Gastrocnemius medialis (tissue), 4 donors: ENCODE data around the gene TRAPPC3. TPM values are rescaled to one million over a fixed set of nuclear protein-coding genes. Genes with fewer than 3 reads are reported as not detected.

Source experiments
- ATAC-seq, 2 donors: fragments of 150-250 bp; one replicate each; pipeline ENCODE4 v1.9.1; 2016
- DNase-seq, 2 donors: peaks; one replicate each; pipeline ENCODE4 v3.0.0-alpha.2; 2019
- H3K27ac ChIP-seq, 4 donors: fragments of 200-600 bp; sonication (generic); 1 replicate in 1 of 4; 2 replicates in 3 of 4; pipeline ENCODE4 v1.5.1; 2016 to 2018; ENCODE audit warnings: mild to moderate bottlenecking in 2 of 4, moderate library complexity in 1 of 4
- H3K27me3 ChIP-seq, 3 donors: fragments of 200-600 bp; sonication (generic) in 2 of 3; 1 replicate in 1 of 3; 2 replicates in 2 of 3; pipeline versions ENCODE4 v1.5.1 to v1.6.0; 2016 to 2019; ENCODE audit warnings: mild to moderate bottlenecking in 1 of 3, moderate library complexity in 1 of 3
- H3K36me3 ChIP-seq, 2 donors: fragments of 200-600 bp; sonication (generic) in 1 of 2; one replicate each; pipeline ENCODE4 v1.5.1; 2017 to 2018
- H3K4me1 ChIP-seq, 2 donors: fragments of 200-600 bp; sonication (generic) in 1 of 2; one replicate each; pipeline ENCODE4 v1.5.1; 2016 to 2017; ENCODE audit warnings: mild to moderate bottlenecking in 2 of 2
- H3K4me3 ChIP-seq, 4 donors: fragments of 200-600 bp; sonication (generic) in 3 of 4; 1 replicate in 1 of 4; 2 replicates in 3 of 4; pipeline ENCODE4 v1.5.1; 2016 to 2019; ENCODE audit warnings: mild to moderate bottlenecking in 2 of 4
- H3K9me3 ChIP-seq, 3 donors: fragments of 200-600 bp; sonication (generic) in 2 of 3; 1 replicate in 1 of 3; 2 replicates in 2 of 3; pipeline ENCODE4 v1.5.1; 2016 to 2019
- CTCF ChIP-seq, 5 experiments: fragments of 450-650 bp in 3 of 5; fragments of 200-600 bp in 2 of 5; sonication (generic) in 2 of 5; IDR thresholded peaks in 4 of 5; conservative IDR thresholded peaks in 1 of 5; 1 replicate in 4 of 5; 2 replicates in 1 of 5; pipeline ENCODE4 v1.5.1; 2016 to 2019; ENCODE audit warnings: antibody characterized with exemption in 5 of 5, mild to moderate bottlenecking in 3 of 5, moderate library complexity in 3 of 5
- POLR2A ChIP-seq, 2 donors: fragments of 450-650 bp; IDR thresholded peaks; one replicate each; pipeline ENCODE4 v1.6.1; 2017; ENCODE audit warnings: antibody characterized with exemption in 2 of 2, mild to moderate bottlenecking in 2 of 2, moderate library complexity in 2 of 2
- in situ Hi-C, 4 donors: fragments of 200-750 bp; cut with MboI; loops; one replicate each; pipeline versions ENCODE4 v1.15.0 to v1.8.0; 2017; ENCODE audit warnings: low sequenced_read_pairs in 4 of 4
- intact Hi-C: fragments of 100-400 bp; cut with DNase I; formaldehyde crosslinking; loops from one replicate; pipeline ENCODE4 v1.15.1; 2023; ENCODE audit warnings: low total_unique reads
- total RNA-seq, 4 donors: library from RNA; depleted of rRNA; stranded (reverse); fragments of >200 nt; gene quantifications; one replicate each; pipeline versions ENCODE4 v1.1.0 to v1.2.3, GENCODE V29; 2016

TRAPPC3 gene
- total RNA-seq, 4 donors from 2014 or later: 57.5 to 72.4 (median 63.5) TPM

- no peaks in the 10 kb centered on the region for H3K9me3 ChIP-seq
- H3K4me3 ChIP-seq: peak overlapping the region; percentile 75 to 98 (median 90)
- in situ Hi-C loops (no loop called here), intact Hi-C loops (loop anchor here (1.0 to 2.0 kb wide), 2 partner anchors 157 to 376 kb away; partner anchors contain the start of genes AGO3 and MRPS15)
- ATAC-seq (peak in 1 of 2 donors; percentile 3), DNase-seq (no peak)
- H3K36me3 ChIP-seq: peaks cover 0 to 24% of the 10 kb centered on the region in 2 donors
- peak overlapping the region; percentile 78 to 96 (median 89) for H3K27ac ChIP-seq
- peaks cover 9 to 31% (median 28%) of the 10 kb centered on the region in 3 donors for H3K27me3 ChIP-seq
- no peak for TF ChIP-seq POLR2A (IDR thresholded peaks at IDR 0.05)
- no peak for TF ChIP-seq CTCF (IDR thresholded peaks at IDR 0.05 in 4 of 5, conservative IDR thresholded peaks at IDR 0.05 in 1 of 5)
- H3K4me1 ChIP-seq: peaks cover 14 to 34% of the 10 kb centered on the region in 2 donors
Measured at GRCh38 chr1:36088265-36088576, 61.1 kb downstream of the TRAPPC3 start.

GRCh38 chr1:36087233-36088123 is 61.8 kb downstream of the TRAPPC3 start:
- DNase-seq: no peak
- intact Hi-C loops: loop anchor here (1.0 to 2.0 kb wide), 2 partner anchors 157 to 377 kb away; partner anchors contain the start of genes AGO3 and MRPS15

More at GRCh38 chr1:36087233-36088123, 61.8 kb downstream of the TRAPPC3 start:
- Histone ChIP-seq H3K27ac (no peak overlapping the region), H3K9me3 (no peaks in the 10 kb centered on the region), H3K4me3 (no peak overlapping the region), H3K36me3 (peaks cover 0 to 16% of the 10 kb centered on the region in 2 donors), H3K4me1 (peaks cover 11 to 34% of the 10 kb centered on the region in 2 donors), H3K27me3 (peaks cover 11 to 38% (median 28%) of the 10 kb centered on the region in 3 donors)
- ATAC-seq: no peak
- TF ChIP-seq POLR2A (IDR thresholded peaks at IDR 0.05): no peak
- TF ChIP-seq CTCF (IDR thresholded peaks at IDR 0.05 in 4 of 5, conservative IDR thresholded peaks at IDR 0.05 in 1 of 5): no peak
- in situ Hi-C loops: no loop called here

Other genes with a start within 250 kb of the TRAPPC3 start
- gene AGO3, start 218.4 kb downstream of the TRAPPC3 start, total RNA-seq: 10 to 100 TPM; 12.8 to 18.8 (median 13.6) TPM
- not detected for gene TEKT2, start 65.4 kb downstream of the TRAPPC3 start, total RNA-seq
- gene ADPRS, start 60.6 kb downstream of the TRAPPC3 start, total RNA-seq: 10 to 100 TPM; 46.7 to 67.3 (median 54.0) TPM
- gene COL8A2, start 24.3 kb downstream of the TRAPPC3 start, total RNA-seq: 1 to 10 TPM in 1 of 4 donors, under 1 TPM in 3; 0.61 to 1.6 (median 0.81) TPM
- gene MAP7D1, start 6.7 kb upstream of the TRAPPC3 start, total RNA-seq: 100 to 1,000 TPM; 376 to 967 (median 474) TPM
- gene THRAP3, start 75.0 kb upstream of the TRAPPC3 start, total RNA-seq: 100 to 1,000 TPM in 3 of 4 donors, 10 to 100 TPM in 1; 88.2 to 174 (median 146) TPM
- 1 to 10 TPM in 1 of 4 donors, under 1 TPM in 3; 0.10 to 1.4 (median 0.46) TPM for gene SH3D21, start 156.9 kb upstream of the TRAPPC3 start, total RNA-seq
- 10 to 100 TPM; 10.0 to 19.9 (median 14.8) TPM for gene EVA1B, start 174.2 kb upstream of the TRAPPC3 start, total RNA-seq
- gene STK40, start 236.4 kb upstream of the TRAPPC3 start, total RNA-seq: 100 to 1,000 TPM; 109 to 263 (median 211) TPM
- gene LSM10, start 248.4 kb upstream of the TRAPPC3 start, total RNA-seq: 100 to 1,000 TPM in 2 of 4 donors, 10 to 100 TPM in 2; 56.9 to 129 (median 103) TPM